ENCODE data around the gene ARHGEF40. TPM values are rescaled to one million over a fixed set of nuclear protein-coding genes. Genes with fewer than 3 reads are reported as not detected.

The ARHGEF40 gene
- total RNA-seq, 1 donor from 2014 or later = 65.8 TPM

DNA sequence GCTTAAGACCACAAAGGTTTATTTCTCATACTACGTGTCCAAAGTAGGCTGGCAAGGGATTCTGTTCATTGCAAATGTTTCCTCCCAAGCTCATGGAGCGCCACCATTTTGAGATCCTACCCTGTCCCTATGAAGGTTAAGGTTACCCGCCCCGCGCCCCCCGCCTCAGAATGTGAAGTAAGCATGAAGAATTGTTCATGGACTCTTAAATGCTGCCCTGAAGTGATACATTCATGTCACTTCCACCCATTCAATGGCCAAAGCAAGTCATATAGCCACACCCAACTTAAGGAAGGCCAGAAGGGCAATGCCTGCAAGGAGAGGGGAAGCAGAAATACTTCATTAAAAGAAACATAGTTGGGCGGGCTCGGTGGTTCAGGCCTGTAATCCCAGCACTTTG, 35.0 kb downstream of the ARHGEF40 start:
- DNase-seq (ENCODE audit: extremely low spot score, unreplicated experiment) = no peak
- peak overlapping the region; percentile 94 for H3K4me3 Mint-ChIP-seq
- peaks cover 61% of the 10 kb centered on the region for H3K4me1 Mint-ChIP-seq (ENCODE audit: unreplicated experiment)
- no peaks in the 10 kb centered on the region for H3K27me3 Mint-ChIP-seq
- no peaks in the 10 kb centered on the region for H3K9me3 Mint-ChIP-seq
- H3K27ac Mint-ChIP-seq = peak overlapping the region; percentile 96
- no peaks in the 10 kb centered on the region for H3K36me3 Mint-ChIP-seq
- TF ChIP-seq, protein P1, sequence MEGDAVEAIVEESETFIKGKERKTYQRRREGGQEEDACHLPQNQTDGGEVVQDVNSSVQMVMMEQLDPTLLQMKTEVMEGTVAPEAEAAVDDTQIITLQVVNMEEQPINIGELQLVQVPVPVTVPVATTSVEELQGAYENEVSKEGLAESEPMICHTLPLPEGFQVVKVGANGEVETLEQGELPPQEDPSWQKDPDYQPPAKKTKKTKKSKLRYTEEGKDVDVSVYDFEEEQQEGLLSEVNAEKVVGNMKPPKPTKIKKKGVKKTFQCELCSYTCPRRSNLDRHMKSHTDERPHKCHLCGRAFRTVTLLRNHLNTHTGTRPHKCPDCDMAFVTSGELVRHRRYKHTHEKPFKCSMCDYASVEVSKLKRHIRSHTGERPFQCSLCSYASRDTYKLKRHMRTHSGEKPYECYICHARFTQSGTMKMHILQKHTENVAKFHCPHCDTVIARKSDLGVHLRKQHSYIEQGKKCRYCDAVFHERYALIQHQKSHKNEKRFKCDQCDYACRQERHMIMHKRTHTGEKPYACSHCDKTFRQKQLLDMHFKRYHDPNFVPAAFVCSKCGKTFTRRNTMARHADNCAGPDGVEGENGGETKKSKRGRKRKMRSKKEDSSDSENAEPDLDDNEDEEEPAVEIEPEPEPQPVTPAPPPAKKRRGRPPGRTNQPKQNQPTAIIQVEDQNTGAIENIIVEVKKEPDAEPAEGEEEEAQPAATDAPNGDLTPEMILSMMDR (conservative IDR thresholded peaks at IDR 0.05) = no peak

DNA sequence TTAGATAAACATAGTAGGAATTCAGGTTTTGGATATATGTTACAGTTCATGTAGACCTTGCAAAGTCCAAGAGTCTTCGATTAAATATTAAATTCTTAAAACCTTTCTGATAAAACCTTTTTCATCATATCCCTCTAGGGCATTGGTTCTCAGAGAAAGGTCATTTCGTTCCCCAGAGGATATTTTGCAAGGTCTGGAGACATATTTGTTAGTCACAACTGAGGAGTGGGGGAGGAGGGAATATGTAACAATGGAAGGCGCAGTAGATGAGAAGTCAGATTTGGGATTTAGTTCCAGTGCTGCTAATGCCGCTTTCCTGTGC, 36.0 kb downstream of the ARHGEF40 start:
- Mint-ChIP-seq H3K27ac (peak overlapping the region; percentile 67), H3K4me1 (ENCODE audit: unreplicated experiment) (peaks cover 58% of the 10 kb centered on the region), H3K9me3 (no peaks in the 10 kb centered on the region), H3K4me3 (peak overlapping the region; percentile 75), H3K27me3 (no peaks in the 10 kb centered on the region), H3K36me3 (no peaks in the 10 kb centered on the region)
- no peak for DNase-seq (ENCODE audit: extremely low spot score, unreplicated experiment)
- TF ChIP-seq, protein P1 (conservative IDR thresholded peaks at IDR 0.05) = no peak

DNA sequence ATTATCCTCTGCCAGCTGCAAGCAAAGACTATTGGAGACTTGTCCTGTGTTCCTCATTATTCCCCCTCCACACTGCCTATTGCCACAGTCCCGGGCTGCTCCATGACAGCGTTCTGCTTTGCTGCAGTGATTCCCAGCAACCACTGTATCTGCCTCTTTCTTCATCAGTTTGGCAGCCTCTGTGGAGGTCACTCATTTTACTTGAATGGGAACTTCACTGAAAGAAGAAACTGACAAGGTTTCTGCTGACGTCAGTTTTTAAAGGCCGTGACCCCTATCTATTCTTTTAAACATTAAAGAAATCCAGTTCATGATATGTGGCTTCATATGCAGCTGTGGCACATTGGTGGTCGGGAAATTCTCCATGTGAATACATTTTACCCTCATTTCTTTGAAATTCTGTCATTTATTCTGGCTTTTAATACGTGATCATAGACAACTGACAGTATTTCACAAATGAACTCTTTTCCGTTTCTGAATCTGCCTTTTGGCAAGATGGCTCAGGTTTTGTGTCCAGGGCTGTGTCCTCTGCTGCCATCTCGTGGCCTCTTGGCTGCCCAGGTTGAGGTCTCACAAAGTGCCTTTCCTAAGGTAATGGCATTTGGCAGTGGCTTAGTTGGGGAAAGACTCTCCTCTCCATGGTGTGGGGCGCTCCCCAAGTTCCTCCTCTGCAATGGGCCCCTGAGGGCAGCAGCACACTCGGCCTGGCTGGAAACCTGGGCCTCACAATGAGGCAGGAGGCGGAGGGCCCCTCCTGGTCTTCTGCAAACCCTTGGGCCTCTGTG, 36.6 kb downstream of the ARHGEF40 start:
- no peak for DNase-seq (ENCODE audit: extremely low spot score, unreplicated experiment)
- Mint-ChIP-seq H3K4me1 (ENCODE audit: unreplicated experiment) (peaks cover 58% of the 10 kb centered on the region), H3K9me3 (no peaks in the 10 kb centered on the region)

DNA sequence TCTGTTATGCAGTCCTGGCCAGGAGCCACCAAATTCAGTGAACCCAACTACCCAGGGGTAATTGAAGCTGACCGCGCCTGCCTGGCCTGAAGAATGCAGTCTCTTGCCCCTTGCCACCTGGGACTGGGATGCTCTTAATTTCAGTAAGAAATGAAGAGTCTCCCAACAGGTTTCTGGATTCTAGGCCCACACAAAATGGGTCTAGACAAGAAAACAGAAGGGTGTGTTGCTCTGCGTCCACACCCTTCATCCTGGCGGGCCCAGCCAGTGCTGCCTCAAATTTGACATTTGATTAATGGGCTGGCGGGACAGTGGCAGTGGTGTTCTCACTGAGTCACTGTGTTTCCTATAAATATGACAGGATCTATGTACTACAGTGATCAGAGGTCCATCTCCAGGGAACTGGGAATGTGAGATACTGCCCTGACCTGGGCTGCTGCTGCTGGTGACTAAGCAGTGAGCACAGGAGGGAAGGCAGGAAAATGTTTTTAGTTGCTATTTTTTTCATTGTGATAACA, 37.2 kb downstream of the ARHGEF40 start:
- DNase-seq (ENCODE audit: extremely low spot score, unreplicated experiment) = no peak
- peak overlapping the region; percentile 75 for H3K4me3 Mint-ChIP-seq
- peak overlapping the region; percentile 67 for H3K27ac Mint-ChIP-seq
- H3K9me3 Mint-ChIP-seq = no peaks in the 10 kb centered on the region
- peaks cover 54% of the 10 kb centered on the region for H3K4me1 Mint-ChIP-seq (ENCODE audit: unreplicated experiment)
- no peaks in the 10 kb centered on the region for H3K36me3 Mint-ChIP-seq
- TF ChIP-seq, protein P1 (conservative IDR thresholded peaks at IDR 0.05) = no peak
- no peaks in the 10 kb centered on the region for H3K27me3 Mint-ChIP-seq

More for the DNA sequence above, 36.6 kb downstream of the ARHGEF40 start:
- TF ChIP-seq, protein P1 (conservative IDR thresholded peaks at IDR 0.05) = peak; percentile 96
- peak overlapping the region; percentile 75 for H3K4me3 Mint-ChIP-seq
- H3K36me3 Mint-ChIP-seq = no peaks in the 10 kb centered on the region
- H3K27ac Mint-ChIP-seq = peak overlapping the region; percentile 67
- H3K27me3 Mint-ChIP-seq = no peaks in the 10 kb centered on the region

DNA sequence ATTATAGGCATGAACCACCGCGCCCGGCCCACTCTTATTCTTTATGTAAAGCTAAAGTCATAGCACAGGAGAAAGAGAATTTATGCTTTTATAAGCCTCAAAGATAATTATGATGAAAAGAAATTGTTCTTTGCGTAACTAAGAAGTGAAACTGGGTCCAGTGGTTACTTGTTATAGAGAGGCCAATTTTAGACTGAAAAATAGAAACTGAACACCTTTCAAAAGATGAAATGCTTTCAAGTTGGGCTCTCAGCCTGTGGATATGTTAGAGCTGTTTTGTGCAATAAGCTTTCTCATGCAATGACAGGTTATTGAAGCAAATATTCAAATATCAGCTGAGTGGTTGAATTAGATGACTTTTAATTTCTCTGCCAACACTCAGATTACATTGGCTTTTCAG, 38.7 kb downstream of the ARHGEF40 start:
- TF ChIP-seq, protein P1 (conservative IDR thresholded peaks at IDR 0.05) = no peak
- Mint-ChIP-seq H3K27ac (no peak overlapping the region), H3K27me3 (no peaks in the 10 kb centered on the region), H3K36me3 (no peaks in the 10 kb centered on the region), H3K4me1 (ENCODE audit: unreplicated experiment) (peaks cover 43% of the 10 kb centered on the region), H3K9me3 (no peaks in the 10 kb centered on the region), H3K4me3 (no peak overlapping the region)
- no peak for DNase-seq (ENCODE audit: extremely low spot score, unreplicated experiment)
